HepG2 (cell line): Measurements from ENCODE around the gene RERE. TPM values are rescaled to one million over a fixed set of nuclear protein-coding genes. Genes with fewer than 3 reads are reported as not detected.
A peak's percentile ranks its signal among the peaks of the same experiment; 100 is the strongest.

Source experiments
- ATM ChIP-seq: fragments of 450-650 bp; IDR thresholded peaks from 2 replicates; pipeline ENCODE4 v1.7.1; 2017; ENCODE audit warnings: mild to moderate bottlenecking, borderline replicate concordance
- CENPX ChIP-seq: sonication (generic); formaldehyde crosslinking; IDR thresholded peaks from 2 replicates; pipeline ENCODE4 v1.9.0; 2021; ENCODE audit warnings: mild to moderate bottlenecking, missing genetic modification reagents, moderate library complexity
- CSRNP2 ChIP-seq: sonication (generic); formaldehyde crosslinking; conservative IDR thresholded peaks from 2 replicates; pipeline ENCODE4 v1.8.0; 2022; ENCODE audit warnings: low read depth, missing genetic modification reagents
- DRAP1 ChIP-seq: IDR thresholded peaks from 2 replicates; pipeline ENCODE4 v1.6.1; 2016; ENCODE audit warnings: missing genetic modification reagents, missing compliant biosample characterization
- GATA4 ChIP-seq: sonication (generic); IDR thresholded peaks from 2 replicates; pipeline ENCODE4 v1.6.1; 2016; ENCODE audit warnings: antibody characterized with exemption, low read depth, borderline replicate concordance
- PITX1 ChIP-seq: sonication (generic); formaldehyde crosslinking; IDR thresholded peaks from 2 replicates; pipeline ENCODE4 v1.5.1; 2020; ENCODE audit warnings: mild to moderate bottlenecking, missing genetic modification reagents
- RFXAP ChIP-seq: sonication (generic); formaldehyde crosslinking; IDR thresholded peaks from 2 replicates; pipeline ENCODE4 v1.4.0; 2020; ENCODE audit warnings: missing genetic modification reagents, borderline replicate concordance
- SIX1 ChIP-seq: sonication (generic); formaldehyde crosslinking; IDR thresholded peaks from 2 replicates; pipeline ENCODE4 v1.4.0; 2020; ENCODE audit warnings: missing genetic modification reagents, borderline replicate concordance
- SOX5 ChIP-seq: IDR thresholded peaks from 2 replicates; pipeline ENCODE4 v1.6.1; 2016; ENCODE audit warnings: borderline replicate concordance
- ZBTB3 ChIP-seq: sonication (generic); formaldehyde crosslinking; IDR thresholded peaks from 2 replicates; pipeline ENCODE4 v1.4.0; 2020; ENCODE audit warnings: low read depth, mild to moderate bottlenecking, moderate library complexity, missing genetic modification reagents, borderline replicate concordance
- ZBTB33 ChIP-seq: sonication (generic); formaldehyde crosslinking; IDR thresholded peaks from 2 replicates; pipeline ENCODE4 v1.4.0; 2020; ENCODE audit warnings: missing genetic modification reagents
- ZBTB38 ChIP-seq: sonication (generic); formaldehyde crosslinking; IDR thresholded peaks from 2 replicates; pipeline ENCODE4 v1.5.1; 2020; ENCODE audit warnings: mild to moderate bottlenecking, missing genetic modification reagents
- ZC3H13 ChIP-seq: sonication (generic); formaldehyde crosslinking; IDR thresholded peaks from 2 replicates; pipeline ENCODE4 v1.8.1; 2023; ENCODE audit warnings: mild to moderate bottlenecking, missing genetic modification reagents, moderate library complexity
- ZKSCAN1 ChIP-seq: fragments of 150-350 bp; IDR thresholded peaks from 2 replicates; pipeline ENCODE4 v1.6.1; 2014; ENCODE audit warnings: low read length
- ZNF18 ChIP-seq: sonication (generic); formaldehyde crosslinking; IDR thresholded peaks from 2 replicates; pipeline ENCODE4 v1.8.0; 2022; ENCODE audit warnings: mild to moderate bottlenecking, missing genetic modification reagents; ENCODE audit not compliant: insufficient replicate concordance
- ZNF224 ChIP-seq: sonication (generic); formaldehyde crosslinking; IDR thresholded peaks from 2 replicates; pipeline ENCODE4 v1.5.0; 2020; ENCODE audit warnings: mild to moderate bottlenecking, missing genetic modification reagents
- ZNF292 ChIP-seq: sonication (generic); formaldehyde crosslinking; IDR thresholded peaks from 2 replicates; pipeline ENCODE4 v1.8.1; 2022; ENCODE audit warnings: mild to moderate bottlenecking, low read depth, missing genetic modification reagents, borderline replicate concordance
- ZNF660 ChIP-seq: sonication (generic); formaldehyde crosslinking; IDR thresholded peaks from 2 replicates; pipeline ENCODE4 v1.5.1; 2020; ENCODE audit warnings: mild to moderate bottlenecking, low read depth, missing genetic modification reagents, borderline replicate concordance
- ZNF670 ChIP-seq: sonication (generic); formaldehyde crosslinking; IDR thresholded peaks from 2 replicates; pipeline ENCODE4 v1.8.0; 2022; ENCODE audit warnings: mild to moderate bottlenecking, missing genetic modification reagents, borderline replicate concordance
- ZNF883 ChIP-seq: sonication (generic); formaldehyde crosslinking; IDR thresholded peaks from 2 replicates; pipeline ENCODE4 v1.5.1; 2020; ENCODE audit warnings: mild to moderate bottlenecking, missing genetic modification reagents; ENCODE audit errors: not compliant biosample characterization
- polyA plus RNA-seq, 8 experiments: library from polyadenylated mRNA; depleted of rRNA in 3 of 8; stranded (reverse) in 7 of 8; unstranded in 1 of 8; fragments of >200 nt; fragmentation: Illumina TruSeq in 4 of 8; extraction: Trizol in 4 of 8; gene quantifications; 2 replicates each; pipeline versions ENCODE4 v1.2.1 to v1.2.3, GENCODE V29; 2011 to 2016; ENCODE audit warnings: low read depth in 4 of 8, missing spikeins in 1 of 8, mixed read lengths in 1 of 8; ENCODE audit not compliant: insufficient read depth in 1 of 8
- total RNA-seq, 5 experiments: library from RNA; depleted of rRNA; stranded (reverse); fragments of >200 nt; fragmentation: Illumina TruSeq; extraction: Trizol; gene quantifications; 2 replicates each; pipeline ENCODE4 v1.2.3, GENCODE V29; 2016; ENCODE audit warnings: low read depth in 1 of 5

Gene RERE
- total and polyA plus RNA-seq, 2 of the 13 experiments (the other 11 are each of a cell fraction or from before 2014, with no cell fraction given): 18.3 to 21.9 TPM

GRCh38 chr1:8680664-8681650 lies 136.5 kb downstream of the RERE start (continued):
- no peak for TF ChIP-seq CSRNP2 (CRISPR knock-in tag)
- no peak for TF ChIP-seq ZC3H13 (CRISPR knock-in tag)
- no peak for TF ChIP-seq ZKSCAN1
- no peak for TF ChIP-seq GATA4
- no peak for TF ChIP-seq PITX1 (CRISPR knock-in tag)
- no peak for TF ChIP-seq ZNF292
- TF ChIP-seq ZNF670: no peak
- no peak for TF ChIP-seq ZNF18 (CRISPR knock-in tag)
- peak; percentile 65; the same call in 1 of the 2 replicates for TF ChIP-seq SOX5
- TF ChIP-seq SIX1 (CRISPR knock-in tag): peak; percentile 45; the same call in 1 of the 2 replicates
- no peak for TF ChIP-seq ZNF660 (CRISPR knock-in tag)
- TF ChIP-seq CENPX (CRISPR knock-in tag): no peak
- no peak for TF ChIP-seq ZBTB33
- 0 out of 2 replicates have a peak, but pooled peaks have one; percentile 20 for TF ChIP-seq DRAP1 (CRISPR knock-in tag)
- no peak for TF ChIP-seq ZNF883
- TF ChIP-seq ZBTB3 (CRISPR knock-in tag): no peak
- no peak for TF ChIP-seq ATM
- TF ChIP-seq ZBTB38 (CRISPR knock-in tag): no peak
- no peak for TF ChIP-seq ZNF224 (CRISPR knock-in tag)
- no peak for TF ChIP-seq RFXAP (CRISPR knock-in tag)
